HepG2 (cell line): ENCODE results near the gene DTNA. TPM values are rescaled to one million over a fixed set of nuclear protein-coding genes. Genes with fewer than 3 reads are reported as not detected.
A peak's percentile ranks its signal among the peaks of the same experiment; 100 is the strongest.
"Not testable (repeated sequence)": the region's sequence is repeated elsewhere in the genome, so short reads cannot be mapped to it uniquely, and the experiment has no call there.

ENCODE experiments used
- ATAC-seq: fragments of 200-7000 bp; cut with Tn5 transposase; 3 replicates; pipeline ENCODE4 v1.9.1; 2020; ENCODE audit warnings: mild to moderate bottlenecking, moderate library complexity
- BruUV-seq: library from RNA; stranded (reverse); fragments of 400-500 nt; replicated peaks from 2 replicates; lab custom pipeline; 2021; lab: Mats Ljungman, UMichigan
- CTCF ChIA-PET: fragments of 300-600 bp; formaldehyde crosslinking; extraction: SDS; loops from one replicate; lab custom pipeline; 2021; ENCODE audit warnings: low total read pairs, inconsistent platforms, low intra/inter-chr PET ratio; lab: Yijun Ruan, JAX
- POLR2A ChIA-PET: fragments of 350-600 bp; sonication (Branson Sonifier 250); formaldehyde crosslinking; loops from one replicate; lab custom pipeline; 2020; ENCODE audit warnings: antibody characterized with exemption, inconsistent platforms; lab: Yijun Ruan, JAX
- DNase-seq: peaks from one replicate; pipeline ENCODE4 v3.0.0-alpha.2; 2015; ENCODE audit warnings: low spot score
- FAIRE-seq: peaks from 3 replicates; lab custom pipeline; 2011; peaks lifted over from hg19 to GRCh38; lab: Jason Lieb, UNC
- H2AFZ ChIP-seq: one replicate; pipeline ENCODE4 v1.6.1; 2011; ENCODE audit warnings: low read length, inconsistent platforms
- H3K27ac ChIP-seq: fragments of 300-600 bp; 3 replicates; pipeline ENCODE4 v1.8.0; 2011; ENCODE audit warnings: mixed run types, mild to moderate bottlenecking, mixed read lengths, low read length, inconsistent platforms; ENCODE audit not compliant: insufficient read depth; ENCODE audit errors: extremely low read length
- H3K27me3 ChIP-seq, 2 experiments: fragments of 200-600 bp in 1 of 2; 2 replicates in 1 of 2; 3 replicates in 1 of 2; pipeline versions ENCODE4 v1.6.0 to v1.8.0; 2011; ENCODE audit warnings: low read length in 2 of 2, mild to moderate bottlenecking in 2 of 2, moderate library complexity in 2 of 2, inconsistent platforms in 1 of 2; ENCODE audit not compliant: insufficient read depth in 2 of 2, control insufficient read depth in 1 of 2
- H3K36me3 ChIP-seq, 2 experiments: fragments of 200-600 bp in 1 of 2; replicated peaks in 1 of 2; 2 replicates in 1 of 2; 3 replicates in 1 of 2; pipeline versions ENCODE4 v1.5.1 to v1.8.0; 2011; ENCODE audit warnings: low read length in 2 of 2, inconsistent platforms in 1 of 2; ENCODE audit not compliant: insufficient read depth in 2 of 2, control insufficient read depth in 1 of 2
- H3K4me1 ChIP-seq: 2 replicates; pipeline ENCODE4 v1.5.1; 2012; ENCODE audit warnings: low read length, inconsistent platforms; ENCODE audit not compliant: insufficient read depth
- H3K4me2 ChIP-seq: 2 replicates; pipeline ENCODE4 v1.6.0; 2011; ENCODE audit warnings: low read depth, low read length, inconsistent platforms
- H3K4me3 ChIP-seq, 3 experiments: fragments of 200-600 bp in 1 of 3; sonication (generic), shearing (Covaris generic) in 1 of 3; replicated peaks in 1 of 3; 2 replicates each; pipeline ENCODE4 v1.5.1; 2011 to 2016; ENCODE audit warnings: low read length in 3 of 3, inconsistent platforms in 2 of 3, low read depth in 2 of 3, mild to moderate bottlenecking in 2 of 3, control low read depth in 1 of 3, mixed read lengths in 1 of 3; ENCODE audit not compliant: insufficient read depth in 1 of 3
- H3K79me2 ChIP-seq: one replicate; pipeline ENCODE4 v1.6.1; 2011; ENCODE audit warnings: low read length, inconsistent platforms; ENCODE audit not compliant: insufficient read depth
- H3K9ac ChIP-seq: 2 replicates; pipeline ENCODE4 v1.6.0; 2011; ENCODE audit warnings: mild to moderate bottlenecking, low read depth, low read length, inconsistent platforms; ENCODE audit not compliant: insufficient read depth
- H3K9me3 ChIP-seq: 2 replicates; pipeline ENCODE4 v1.5.1; 2012; ENCODE audit warnings: mild to moderate bottlenecking, low read length
- H4K20me1 ChIP-seq: 2 replicates; pipeline ENCODE4 v1.6.0; 2011; ENCODE audit warnings: inconsistent platforms, mild to moderate bottlenecking, low read length, moderate library complexity; ENCODE audit not compliant: insufficient read depth
- FOXA1 ChIP-seq, 2 experiments: fragments of 450-650 bp in 1 of 2; sonication (generic) in 1 of 2; formaldehyde crosslinking in 1 of 2; IDR thresholded peaks; 2 replicates each; pipeline versions ENCODE4 v1.4.0 to v1.6.1; 2016 to 2020; ENCODE audit warnings: missing genetic modification reagents in 1 of 2
- HNRNPK ChIP-seq: fragments of 200-400 bp; formaldehyde crosslinking; IDR thresholded peaks from 2 replicates; pipeline ENCODE4 v1.6.1; 2018; ENCODE audit warnings: low read length, low read depth, moderate library complexity, mild to moderate bottlenecking; ENCODE audit not compliant: poor library complexity, severe bottlenecking
- MNT ChIP-seq: fragments of 450-650 bp; IDR thresholded peaks from 2 replicates; pipeline ENCODE4 v1.6.1; 2016
- ZNF484 ChIP-seq: sonication (generic); formaldehyde crosslinking; IDR thresholded peaks from 2 replicates; pipeline ENCODE4 v1.5.1; 2020; ENCODE audit warnings: mild to moderate bottlenecking, low read depth, missing genetic modification reagents, borderline replicate concordance
- WGBS: methylation state at CpG from one replicate; pipeline ENCODE4 v1.1.6; 2017; ENCODE audit warnings: low lambda C conversion rate; 5-methylcytosine and 5-hydroxymethylcytosine counted together
- in situ Hi-C: cut with HindIII; loops from 2 replicates; pipeline ENCODE4 v1.10.0; 2017; ENCODE audit warnings: low pct_unique_long_range_greater_than_20kb; ENCODE audit not compliant: extremely low pct_ligation_motif_present
- intact Hi-C: fragments of 100-400 bp; cut with micrococcal nuclease; formaldehyde crosslinking; loops from one replicate; pipeline ENCODE4 v1.10.0; 2022; ENCODE audit not compliant: unreplicated experiment
- polyA plus RNA-seq, 8 experiments: library from polyadenylated mRNA; depleted of rRNA in 3 of 8; stranded (reverse) in 7 of 8; unstranded in 1 of 8; fragments of >200 nt; fragmentation: Illumina TruSeq in 4 of 8; extraction: Trizol in 4 of 8; gene quantifications; 2 replicates each; pipeline versions ENCODE4 v1.2.1 to v1.2.3, GENCODE V29; 2011 to 2016; ENCODE audit warnings: low read depth in 4 of 8, missing spikeins in 1 of 8, mixed read lengths in 1 of 8; ENCODE audit not compliant: insufficient read depth in 1 of 8
- total RNA-seq, 5 experiments: library from RNA; depleted of rRNA; stranded (reverse); fragments of >200 nt; fragmentation: Illumina TruSeq; extraction: Trizol; gene quantifications; 2 replicates each; pipeline ENCODE4 v1.2.3, GENCODE V29; 2016; ENCODE audit warnings: low read depth in 1 of 5

The DTNA gene
- total and polyA plus RNA-seq, 2 of the 13 experiments (the other 11 are each of a cell fraction or from before 2014, with no cell fraction given), result 8.5 to 29.0 TPM

GRCh38 chr18:34720220-34720619 is 10.1 kb downstream of the DTNA start (continued):
- TF ChIP-seq MNT (no peak), HNRNPK (no peak)
- TF ChIP-seq, all 625 proteins: peak for 0

DNA sequence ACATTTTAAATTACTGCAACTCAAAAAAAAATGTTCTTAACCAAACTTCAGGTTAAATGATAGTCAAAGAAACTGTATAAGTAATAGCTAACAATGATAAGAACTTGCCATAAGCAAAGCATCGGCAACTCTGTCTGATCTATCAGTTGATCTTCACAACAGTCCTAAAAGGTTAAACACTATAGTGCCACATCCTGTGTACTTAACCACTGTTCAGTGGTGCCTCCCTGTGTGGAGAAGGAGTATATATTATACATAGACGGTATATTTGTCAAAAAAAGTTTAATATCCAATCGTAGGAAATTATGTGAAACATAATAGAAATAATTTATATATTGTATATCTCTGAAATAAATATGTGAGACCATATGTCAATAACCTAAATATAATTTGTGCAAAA is 13.0 kb downstream of the DTNA start:
- Histone ChIP-seq H3K9me3 (no peaks in the 10 kb centered on the region), H3K79me2 (no peaks in the 10 kb centered on the region), H3K27ac (no peak overlapping the region), H3K4me2 (no peak overlapping the region), H3K27me3 (no peaks in the 10 kb centered on the region), H3K36me3 (no peaks in the 10 kb centered on the region), H2AFZ (no peak overlapping the region), H3K9ac (no peak overlapping the region), H3K4me3 (no peak overlapping the region), H4K20me1 (no peaks in the 10 kb centered on the region), H3K4me1 (no peaks in the 10 kb centered on the region; the same call in 1 of the 2 replicates)
- intact Hi-C loops, result loop anchor here (5.0 kb wide), 1 partner anchor 371 kb away; no protein-coding TSS in a partner anchor
- BruUV-seq, result no TSS peak
- peak; percentile 14 for DNase-seq
- ATAC-seq, result no peak
- no peak for FAIRE-seq
- in situ Hi-C loops, result no loop called here
- no peak for TF ChIP-seq FOXA1 (IDR thresholded peaks at IDR 0.05)
- TF ChIP-seq FOXA1 (CRISPR knock-in tag; IDR thresholded peaks at IDR 0.05), result 0 out of 2 replicates have a peak, but pooled peaks have one; percentile 13
- TF ChIP-seq ZNF484 (CRISPR knock-in tag), result no peak
- 34% methylated on average over 3 of the region's 3 CpGs for WGBS
- ChIA-PET POLR2A (no interaction called here), CTCF (no interaction called here)

GRCh38 chr18:34725737-34726136 is 15.6 kb downstream of the DTNA start:
- H3K79me2 ChIP-seq, POLR2A ChIA-PET, H4K20me1 ChIP-seq, H3K36me3 ChIP-seq, FAIRE-seq, H3K27me3 ChIP-seq, H3K9ac ChIP-seq, H2AFZ ChIP-seq, H3K4me3 ChIP-seq, H3K9me3 ChIP-seq, ATAC-seq, in situ Hi-C loops, BruUV-seq, intact Hi-C loops, CTCF ChIA-PET, H3K4me2 ChIP-seq, H3K27ac ChIP-seq, DNase-seq, H3K4me1 ChIP-seq: not testable (repeated sequence)
- 88% methylated on average over 6 of the region's 6 CpGs for WGBS
